Middle frontal gyrus (tissue), 1 donor: Measurements from ENCODE around the gene GNB3.

Source experiments
- DNase-seq: peaks from one replicate; pipeline ENCODE4 v3.0.0-alpha.2; 2015; ENCODE audit warnings: low spot score; ENCODE audit errors: extremely low spot score

The GNB3 gene

DNA sequence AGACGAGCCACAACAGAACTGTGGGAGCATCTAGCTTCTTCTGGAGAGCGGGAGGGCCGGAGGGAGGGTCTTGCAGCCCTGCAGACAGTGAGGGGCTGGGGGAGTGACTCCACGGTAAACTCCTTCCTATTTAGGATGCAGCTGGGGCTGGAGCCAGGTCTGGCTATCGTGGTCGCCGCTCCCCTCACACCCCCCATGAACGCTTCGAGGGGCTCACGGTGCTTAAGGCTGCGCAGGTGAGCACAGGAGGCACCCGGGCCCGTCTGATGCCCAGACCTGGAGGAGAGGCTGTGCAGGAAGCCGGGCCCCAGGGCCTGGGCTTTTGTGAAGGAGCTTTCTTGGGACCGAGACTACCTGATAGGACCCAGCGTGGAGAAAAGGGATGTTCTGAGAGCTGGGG lies 3.9 kb upstream of the GNB3 start:
- DNase-seq, result no peak

DNA sequence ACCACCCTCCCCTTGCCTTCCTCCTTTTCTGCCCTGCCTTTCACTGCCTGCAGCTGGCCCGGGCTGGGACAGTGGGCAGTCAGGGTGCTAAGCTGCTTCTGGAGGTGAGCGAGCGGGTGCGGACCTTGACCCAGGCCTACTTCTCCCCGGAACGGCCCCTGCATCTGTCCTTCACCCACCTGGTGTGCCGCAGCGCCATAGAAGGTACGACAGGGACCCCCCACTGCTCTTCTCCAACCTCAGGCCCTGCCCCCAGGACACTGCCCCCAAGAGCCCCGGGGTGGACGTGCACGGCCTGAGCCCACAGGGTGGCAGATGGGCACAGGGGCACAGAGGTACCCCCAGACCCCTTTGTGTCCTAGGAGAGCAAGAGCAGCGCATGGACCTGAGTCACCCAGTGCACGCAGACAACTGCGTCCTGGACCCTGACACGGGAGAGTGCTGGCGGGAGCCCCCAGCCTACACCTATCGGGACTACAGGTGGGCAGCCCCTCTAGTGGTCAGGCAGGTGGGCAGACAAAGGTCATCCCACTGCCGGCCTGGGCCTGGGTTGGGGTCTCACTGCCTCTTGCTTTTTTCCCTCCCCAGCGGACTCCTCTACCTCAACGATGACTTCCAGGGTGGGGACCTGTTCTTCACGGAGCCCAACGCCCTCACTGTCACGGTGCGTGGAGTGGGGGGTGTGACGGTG lies 3.2 kb upstream of the GNB3 start:
- no peak for DNase-seq

DNA sequence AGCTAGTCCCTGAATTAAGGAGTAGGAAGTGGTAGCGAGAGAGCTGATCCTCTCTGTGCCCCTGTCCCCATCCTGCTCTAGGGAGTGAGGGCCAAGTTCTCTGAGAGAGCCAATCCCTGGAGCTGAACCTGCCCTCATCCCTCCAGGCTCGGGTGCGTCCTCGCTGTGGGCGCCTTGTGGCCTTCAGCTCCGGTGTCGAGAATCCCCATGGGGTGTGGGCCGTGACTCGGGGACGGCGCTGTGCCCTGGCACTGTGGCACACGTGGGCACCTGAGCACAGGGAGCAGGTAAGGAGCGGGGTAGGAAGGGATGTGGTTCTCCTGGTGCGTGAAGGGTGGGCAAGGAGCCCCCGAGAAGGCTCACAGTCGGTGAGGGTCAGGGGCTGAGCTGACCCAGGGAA lies 1.9 kb upstream of the GNB3 start:
- DNase-seq, result no peak

DNA sequence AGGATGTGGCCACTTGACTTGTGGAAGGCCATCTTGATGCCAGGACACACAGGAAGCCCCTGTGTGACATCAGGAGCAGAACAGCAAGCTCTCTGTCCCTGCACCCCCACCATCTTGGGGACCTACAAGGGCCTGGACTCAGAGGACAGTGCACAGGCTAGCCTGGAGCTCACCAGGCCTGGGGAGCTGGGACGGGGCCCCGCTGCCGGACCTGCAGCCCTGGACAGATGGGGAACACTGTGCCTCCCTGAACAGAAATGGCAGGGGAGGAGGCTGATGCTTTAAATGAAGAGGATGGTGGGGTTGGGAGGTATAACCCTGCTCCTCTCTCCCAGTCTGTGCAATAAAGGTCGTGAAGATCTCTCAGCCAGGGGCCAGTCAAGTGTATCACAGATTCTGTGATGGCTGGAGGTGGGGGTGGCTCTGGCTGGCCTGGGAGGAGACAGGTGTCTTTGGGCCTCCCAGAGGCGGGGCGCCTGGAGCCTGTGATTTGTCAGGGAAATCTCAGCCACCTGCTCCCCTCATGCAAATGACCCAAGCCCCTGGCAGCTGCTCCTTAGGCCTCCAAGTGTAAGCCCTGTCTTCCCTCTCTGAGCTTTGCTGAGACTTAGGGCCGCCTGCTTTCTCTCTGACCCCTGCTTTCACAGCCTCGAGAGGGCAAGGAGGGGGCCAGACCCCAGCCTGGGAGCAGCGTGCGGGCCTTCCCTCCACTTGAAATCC lies 1.1 kb upstream of the GNB3 start:
- DNase-seq, result no peak

DNA sequence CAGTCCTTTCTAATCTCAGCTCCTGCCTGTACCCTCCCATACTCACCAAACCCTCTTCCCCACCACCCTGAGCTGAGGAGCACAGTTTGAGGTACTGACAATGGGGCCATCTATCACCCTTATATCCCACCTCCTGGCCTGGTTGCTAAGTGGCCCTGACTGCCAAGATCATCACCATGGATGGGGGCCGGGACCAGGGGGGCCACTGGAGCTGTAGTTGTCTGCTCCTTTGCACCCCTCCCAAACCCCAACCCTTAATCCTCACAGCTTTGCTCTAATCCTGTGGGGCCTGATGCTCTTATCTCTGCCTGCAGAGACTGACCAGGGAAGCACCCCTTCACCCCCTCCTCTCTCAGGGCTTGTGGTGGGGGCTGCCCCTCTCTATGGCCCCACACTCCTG lies 395 bp upstream of the GNB3 start:
- DNase-seq, result no peak

DNA sequence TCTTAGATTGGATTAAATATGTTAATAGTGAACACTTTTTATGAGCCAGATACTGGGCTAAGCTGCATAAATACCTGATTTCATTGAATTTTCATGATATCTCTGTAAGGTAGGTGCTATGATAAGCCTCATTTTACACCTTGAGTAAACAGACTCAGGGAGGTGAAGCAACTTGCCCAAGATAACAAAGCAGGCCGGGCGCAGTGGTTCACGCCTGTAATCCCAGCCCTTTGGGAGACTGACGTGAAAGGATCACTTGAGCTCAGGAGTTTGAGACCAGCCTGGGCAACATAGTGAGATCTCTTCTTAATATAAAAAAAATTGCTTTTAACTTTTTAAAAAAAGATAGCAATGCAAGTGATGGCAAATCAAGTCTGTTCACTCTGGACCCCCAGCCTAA lies 1.4 kb downstream of the GNB3 start:
- no peak for DNase-seq

DNA sequence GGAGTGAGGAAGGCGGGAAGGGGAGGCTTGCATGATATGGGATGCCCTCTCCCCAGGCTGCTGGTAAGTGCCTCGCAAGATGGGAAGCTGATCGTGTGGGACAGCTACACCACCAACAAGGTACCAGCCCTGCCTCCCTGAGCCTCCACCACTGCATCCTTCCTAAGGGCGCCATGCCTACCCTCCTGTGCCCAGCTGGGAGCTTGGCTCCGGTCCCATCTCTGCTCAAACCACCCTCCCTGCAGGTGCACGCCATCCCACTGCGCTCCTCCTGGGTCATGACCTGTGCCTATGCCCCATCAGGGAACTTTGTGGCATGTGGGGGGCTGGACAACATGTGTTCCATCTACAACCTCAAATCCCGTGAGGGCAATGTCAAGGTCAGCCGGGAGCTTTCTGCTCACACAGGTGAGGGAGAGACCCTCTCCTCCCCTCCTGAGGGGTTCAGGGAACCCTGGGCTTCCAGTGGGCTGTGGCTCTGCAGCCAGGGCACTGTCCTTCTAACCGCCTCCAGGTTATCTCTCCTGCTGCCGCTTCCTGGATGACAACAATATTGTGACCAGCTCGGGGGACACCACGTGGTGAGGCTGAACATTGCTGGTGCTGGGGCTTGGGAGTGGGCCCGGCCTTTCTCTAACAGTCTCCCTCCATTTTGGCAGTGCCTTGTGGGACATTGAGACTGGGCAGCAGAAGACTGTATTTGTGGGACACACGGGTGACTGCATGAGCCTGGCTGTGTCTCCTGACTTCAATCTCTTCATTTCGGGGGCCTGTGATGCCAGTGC lies 2.6 kb downstream of the GNB3 start:
- no peak for DNase-seq

DNA sequence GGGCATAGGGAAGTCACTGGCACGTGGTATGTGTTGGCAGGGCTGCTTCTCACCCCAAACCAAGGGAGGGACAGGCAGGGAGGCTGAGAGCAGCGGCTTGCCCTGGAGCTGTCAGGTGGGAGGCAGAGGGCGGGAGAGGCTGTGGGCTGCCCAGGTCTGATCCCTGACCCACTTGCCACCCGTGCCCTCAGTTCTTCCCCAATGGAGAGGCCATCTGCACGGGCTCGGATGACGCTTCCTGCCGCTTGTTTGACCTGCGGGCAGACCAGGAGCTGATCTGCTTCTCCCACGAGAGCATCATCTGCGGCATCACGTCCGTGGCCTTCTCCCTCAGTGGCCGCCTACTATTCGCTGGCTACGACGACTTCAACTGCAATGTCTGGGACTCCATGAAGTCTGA lies 4.7 kb downstream of the GNB3 start:
- DNase-seq, result no peak

DNA sequence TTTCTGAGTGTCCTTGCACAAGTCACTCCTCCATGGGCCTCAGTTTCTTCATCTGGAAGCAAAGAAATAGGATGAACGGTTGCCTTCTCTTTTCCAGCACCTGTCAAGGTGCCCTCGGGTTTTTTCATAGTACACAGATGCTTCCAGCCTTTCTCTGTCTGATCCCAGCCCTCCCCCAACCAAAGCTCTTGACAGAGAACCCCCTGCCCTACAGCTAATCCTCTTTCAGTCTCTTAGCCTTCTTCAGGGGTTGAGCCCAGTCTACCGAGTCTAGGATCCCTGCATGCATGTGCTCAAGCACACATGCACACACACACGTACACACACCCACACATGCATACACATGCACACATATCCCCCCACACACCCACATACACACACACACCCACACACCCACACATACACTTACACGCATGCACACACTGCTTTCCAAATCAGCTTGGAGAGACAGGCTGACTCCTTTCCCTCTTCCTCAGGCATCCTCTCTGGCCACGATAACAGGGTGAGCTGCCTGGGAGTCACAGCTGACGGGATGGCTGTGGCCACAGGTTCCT lies 5.7 kb downstream of the GNB3 start:
- no peak for DNase-seq

DNA sequence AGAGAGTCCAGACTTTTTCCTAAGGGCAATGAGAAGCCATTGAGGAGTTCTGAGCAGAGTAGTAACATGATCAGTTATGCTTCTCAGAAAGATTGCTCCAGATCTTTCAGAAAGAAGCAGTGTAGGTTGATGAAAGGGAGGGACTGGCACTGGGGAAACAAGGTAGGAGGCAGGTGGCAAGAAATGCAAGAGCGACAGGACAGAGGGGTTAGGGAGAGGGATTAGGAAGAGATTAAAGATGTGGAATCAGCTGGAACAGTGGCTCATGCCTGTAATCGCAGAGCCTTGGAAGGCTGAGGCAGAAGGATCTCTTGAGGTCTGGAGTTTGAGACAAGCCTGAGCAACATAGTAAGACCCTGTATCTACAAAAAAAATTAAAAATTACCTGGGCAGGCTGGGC lies 7.0 kb downstream of the GNB3 start:
- no peak for DNase-seq

DNA sequence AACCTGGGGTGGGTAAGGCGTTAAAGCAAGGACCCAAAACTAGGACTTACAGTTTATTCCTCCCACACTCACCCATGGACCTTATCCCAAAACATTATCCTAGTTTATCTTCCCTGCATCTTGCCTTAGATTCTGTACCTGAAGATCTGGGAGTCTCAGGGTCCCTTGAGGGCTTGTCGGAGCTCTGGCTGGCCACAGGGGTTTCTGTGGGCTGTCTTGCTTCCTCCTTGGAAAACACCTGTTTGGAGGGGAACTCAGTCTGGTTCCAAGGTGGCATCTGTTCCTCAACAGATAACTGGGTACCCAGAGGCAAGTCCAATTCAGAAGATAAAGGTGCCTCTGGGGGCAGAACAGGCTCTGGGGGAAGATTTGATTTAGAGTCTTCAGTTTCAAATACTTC lies 8.7 kb downstream of the GNB3 start:
- no peak for DNase-seq

DNA sequence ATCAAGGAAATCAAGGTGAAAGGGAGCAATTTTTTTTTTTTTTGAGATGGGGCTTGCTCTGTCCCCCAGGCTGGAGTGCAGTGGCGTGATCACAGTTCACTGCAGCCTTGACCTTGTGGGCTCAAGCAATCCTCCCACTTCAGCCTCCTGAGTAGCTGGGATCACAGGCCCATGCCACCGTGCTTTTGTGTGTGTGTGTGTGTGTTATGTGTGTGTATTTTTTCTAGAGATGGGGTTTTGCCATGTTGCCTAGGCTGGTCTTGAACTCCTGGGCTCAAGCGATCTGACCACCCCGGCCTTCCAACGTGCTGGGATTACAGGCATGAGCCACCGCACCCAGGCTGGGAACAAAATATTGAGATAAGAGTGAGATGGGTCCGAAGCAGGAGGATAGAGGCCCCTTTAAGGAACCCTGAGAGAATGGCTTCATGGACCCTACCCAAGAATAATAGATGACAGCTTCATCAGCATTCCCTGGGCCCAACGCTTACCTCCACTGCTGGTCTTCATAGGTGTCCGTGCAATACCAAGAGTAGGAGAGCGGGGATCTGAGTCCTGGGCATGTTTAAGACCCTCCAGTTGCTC lies 9.3 kb downstream of the GNB3 start:
- DNase-seq, result no peak

DNA sequence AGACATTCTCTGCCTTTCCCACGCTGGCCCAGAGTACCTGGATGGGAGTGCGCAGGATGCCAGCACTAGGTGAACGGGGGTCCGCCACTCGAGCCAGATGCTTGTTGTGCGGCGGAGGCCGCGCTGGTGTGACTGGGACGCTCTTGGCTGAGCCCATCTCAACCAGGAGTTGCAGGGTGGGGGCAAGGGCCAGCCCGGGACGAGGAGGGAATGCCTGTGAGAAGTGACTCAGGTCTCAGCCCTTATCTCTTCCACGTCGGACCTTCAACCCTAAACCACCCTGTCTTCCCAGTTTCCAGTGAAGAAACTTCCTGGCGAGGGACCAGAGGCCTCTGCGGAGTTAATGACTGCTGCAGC lies 10.0 kb downstream of the GNB3 start:
- DNase-seq, result no peak

DNA sequence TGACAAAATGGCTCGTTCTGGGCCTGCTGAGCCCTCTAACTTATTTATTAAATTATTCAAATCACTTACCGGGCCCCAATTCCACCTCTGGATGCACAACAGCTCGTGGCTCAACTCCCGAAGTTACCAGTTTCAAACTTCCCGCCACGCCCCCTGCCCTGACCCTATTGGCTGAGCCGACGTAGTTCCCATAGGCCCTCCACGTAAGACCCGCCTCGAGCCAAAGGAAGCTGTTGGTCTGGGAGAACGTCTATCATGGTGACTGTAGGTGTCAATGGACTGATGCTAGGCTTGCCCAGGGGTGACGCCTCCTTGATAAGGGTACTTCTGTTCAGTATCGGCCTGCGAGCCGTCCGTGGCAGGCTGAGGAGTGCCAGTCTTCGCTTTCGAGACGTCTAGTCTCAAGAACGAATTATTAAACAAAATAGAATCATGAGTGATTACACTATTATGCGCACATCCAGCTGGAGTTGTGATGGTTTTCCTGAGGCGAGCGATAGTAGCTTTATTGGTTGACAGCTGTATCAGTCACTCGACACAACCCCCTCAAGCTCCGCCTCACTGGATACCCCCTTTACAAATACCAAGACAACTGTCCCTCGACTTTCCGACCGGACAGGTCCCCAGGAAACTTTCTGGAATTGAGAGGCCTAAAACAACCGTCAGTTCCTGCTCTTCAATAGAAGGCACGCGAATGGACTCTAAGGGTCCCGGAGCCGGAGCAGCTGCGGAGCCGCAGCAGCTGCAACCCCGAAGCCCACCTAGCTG lies 10.6 kb downstream of the GNB3 start, which contains the start of gene CDCA3:
Gene CDCA3 (minus strand): TSS at position 134 of the 768 bp plus-strand sequence. CDS start 334 bp downstream, outside the sequence.
- peak; percentile 97 for DNase-seq

DNA sequence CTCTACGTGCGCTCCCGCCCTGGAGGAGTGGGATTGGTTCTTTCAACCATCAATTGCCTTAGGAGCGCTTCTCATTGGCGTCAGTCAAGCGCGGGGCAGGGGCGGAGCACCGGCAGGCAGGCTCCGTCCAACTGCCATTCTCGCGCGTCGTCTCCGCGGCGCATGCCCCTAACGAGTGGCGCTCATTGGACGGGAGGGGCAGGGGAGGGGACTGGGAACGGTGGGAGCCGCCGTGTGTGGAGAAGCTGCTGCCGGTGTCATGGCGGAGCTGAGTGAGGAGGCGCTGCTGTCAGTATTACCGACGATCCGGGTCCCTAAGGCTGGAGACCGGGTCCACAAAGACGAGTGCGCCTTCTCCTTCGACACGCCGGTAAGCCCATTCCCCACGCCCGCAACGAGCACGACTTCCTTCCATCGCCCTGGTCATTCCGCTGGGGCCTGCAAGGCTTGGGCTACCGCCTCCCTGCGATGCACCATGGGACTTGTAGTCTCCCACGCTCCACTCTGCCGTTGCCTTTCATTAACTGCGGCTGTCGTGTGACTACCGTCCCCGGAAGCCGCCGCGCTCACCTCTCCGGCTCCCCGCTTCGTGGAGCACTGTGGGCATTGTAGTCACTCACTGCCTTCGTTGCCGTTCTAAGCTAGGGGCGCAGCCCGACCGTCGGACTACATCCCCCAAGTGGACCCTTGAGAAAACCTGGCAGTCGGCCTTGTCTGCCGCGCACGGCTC lies 11.4 kb downstream of the GNB3 start, which contains the start of gene USP5:
Gene USP5 (plus strand): TSS at position 230 of the 730 bp plus-strand sequence. CDS start 30 bp downstream, at position 260.
- peak; percentile 100 for DNase-seq

DNA sequence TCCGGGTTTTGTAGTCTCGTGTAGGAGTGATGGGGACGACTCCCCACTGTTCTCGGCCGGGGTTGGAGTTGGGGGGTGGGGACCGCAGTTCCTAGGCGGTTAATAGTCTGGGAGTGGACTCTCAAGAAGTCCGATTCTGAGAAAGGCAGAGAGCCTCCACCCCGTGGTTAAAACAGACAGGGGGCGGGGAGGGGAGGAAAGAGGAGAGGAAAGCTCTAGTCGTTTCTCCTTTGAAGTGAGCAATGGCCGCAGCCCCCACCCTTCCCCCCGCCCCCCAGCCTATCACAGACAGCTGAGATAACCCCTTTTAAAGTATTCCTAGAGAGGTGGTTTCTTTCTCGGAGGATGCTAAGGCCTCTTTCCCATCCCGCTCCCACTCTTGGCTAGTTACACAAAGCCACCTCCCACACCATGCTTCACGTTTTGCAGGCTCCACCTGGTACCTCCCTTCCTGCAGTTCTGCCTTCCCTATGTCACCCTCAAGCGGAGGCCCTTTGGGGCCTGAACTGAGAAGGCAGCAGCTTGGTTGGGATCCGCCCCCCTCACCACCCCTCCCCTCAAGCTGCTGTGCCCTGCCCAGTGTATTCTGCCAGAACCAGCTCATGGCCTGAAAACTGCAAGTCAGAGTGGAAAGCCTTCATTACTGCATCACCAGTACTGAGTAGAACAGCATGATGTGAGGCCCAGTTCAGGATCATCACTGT lies 12.1 kb downstream of the GNB3 start:
- no peak for DNase-seq

DNA sequence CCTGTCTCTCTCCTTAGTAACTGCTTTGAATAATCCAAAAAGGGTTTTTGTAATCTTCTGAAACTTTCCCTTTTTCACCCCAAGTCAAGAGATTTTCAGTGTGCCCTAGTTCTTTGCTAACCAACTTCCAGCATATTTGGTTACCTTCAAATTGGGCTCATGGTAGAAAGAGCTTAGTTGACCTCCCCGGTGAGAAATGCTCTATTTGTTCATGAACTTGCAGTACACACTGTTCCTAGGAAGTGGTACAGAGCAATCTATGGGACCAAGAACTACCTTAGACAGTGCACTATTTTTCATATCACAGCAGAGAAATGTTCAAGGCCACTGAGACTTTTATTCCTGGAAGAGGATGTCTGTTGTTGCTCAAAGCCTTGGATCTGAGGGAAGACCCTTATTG lies 12.9 kb downstream of the GNB3 start:
- DNase-seq, result no peak

DNA sequence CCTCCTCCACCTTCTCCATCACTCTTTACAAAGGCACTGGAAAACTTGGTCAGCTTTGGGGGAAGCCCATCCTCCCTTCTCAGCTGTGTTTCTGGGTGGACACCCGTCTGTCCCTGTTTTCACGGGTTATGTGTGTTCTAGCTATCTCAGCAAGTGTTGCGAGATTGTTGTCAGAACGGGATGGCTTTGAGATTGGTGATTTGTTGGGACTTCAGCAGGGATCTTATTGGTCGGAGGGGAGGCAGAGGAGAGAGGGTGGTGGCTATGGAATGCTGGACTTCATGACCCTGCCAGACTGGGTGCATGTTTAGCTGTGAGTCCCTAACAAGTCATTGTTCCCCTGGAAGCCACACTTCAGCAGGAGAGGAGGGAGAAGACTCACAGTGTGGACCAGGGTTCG lies 13.3 kb downstream of the GNB3 start:
- DNase-seq, result no peak

DNA sequence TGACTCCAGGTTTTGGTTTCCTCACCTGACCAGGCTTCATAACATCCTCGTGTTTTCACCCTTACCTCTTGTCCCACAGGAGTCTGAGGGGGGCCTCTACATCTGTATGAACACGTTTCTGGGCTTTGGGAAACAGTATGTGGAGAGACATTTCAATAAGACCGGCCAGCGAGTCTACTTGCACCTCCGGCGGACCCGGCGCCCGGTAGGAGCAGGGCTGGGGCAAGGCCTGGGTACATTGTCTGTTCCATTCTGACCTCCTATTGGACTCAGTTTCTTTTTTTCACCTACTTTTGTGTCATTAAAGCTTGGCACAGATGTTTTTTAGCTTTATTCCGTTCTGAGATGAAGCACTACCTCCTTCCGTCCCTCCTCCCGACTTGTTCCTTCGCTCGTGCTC lies 14.6 kb downstream of the GNB3 start:
- DNase-seq, result no peak

DNA sequence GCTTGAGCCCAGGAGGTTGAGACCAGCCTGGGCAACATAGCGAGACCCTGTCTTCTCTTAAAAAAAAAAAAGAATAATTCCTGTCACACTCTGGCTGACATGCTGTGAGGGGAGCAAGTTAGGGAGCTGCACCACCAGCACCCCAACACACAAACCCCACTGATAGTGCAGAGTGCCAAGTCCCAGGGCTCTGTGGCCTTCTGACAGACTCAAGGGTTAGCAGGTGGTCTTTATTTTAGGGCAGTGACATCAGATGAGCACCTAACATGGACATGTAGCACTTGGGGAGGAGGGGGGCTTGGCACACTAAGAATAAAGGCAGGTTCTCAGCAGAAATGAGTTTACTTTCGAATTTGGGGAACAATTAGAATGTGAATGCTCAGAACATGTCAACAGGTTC lies 18.1 kb downstream of the GNB3 start:
- DNase-seq, result no peak
